NCI-H2171 (cell line): ENCODE data around the gene PPP1R1B.
"Not testable (repeated sequence)": the region's sequence is repeated elsewhere in the genome, so short reads cannot be mapped to it uniquely, and the experiment has no call there.

Experiments used
- DNase-seq: peaks from one replicate; lab custom pipeline; 2025; lab: John Stamatoyannopoulos, UW

The PPP1R1B gene

GRCh38 chr17:39626171-39627046 is at the start of gene PPP1R1B:
Gene PPP1R1B (plus strand): TSS chr17:39626952. CDS start chr17:39627393, 441 bp downstream.
- peak; percentile 26 for DNase-seq

GRCh38 chr17:39578272-39578671 is 48.5 kb upstream of the PPP1R1B start:
- no peak for DNase-seq

- DNase-seq, result no peak
These were observed 47.3 kb upstream of the PPP1R1B start for GRCh38 chr17:39579318-39580081.

- no peak for DNase-seq
These were observed 46.7 kb upstream of the PPP1R1B start for GRCh38 chr17:39580082-39580468.

GRCh38 chr17:39581071-39581758 is 45.5 kb upstream of the PPP1R1B start:
- DNase-seq, result no peak

- no peak for DNase-seq
These were observed 45.0 kb upstream of the PPP1R1B start for GRCh38 chr17:39581759-39582085.

- no peak for DNase-seq
These were observed 44.1 kb upstream of the PPP1R1B start for GRCh38 chr17:39582658-39583057.

GRCh38 chr17:39590180-39590579 is 36.6 kb upstream of the PPP1R1B start:
- DNase-seq, result not testable (repeated sequence)

- DNase-seq, result peak; percentile 57
These were observed 34.5 kb upstream of the PPP1R1B start for GRCh38 chr17:39591958-39592954.

- no peak for DNase-seq
These were observed 33.4 kb upstream of the PPP1R1B start for GRCh38 chr17:39593371-39593770.

GRCh38 chr17:39595294-39595693 is 31.5 kb upstream of the PPP1R1B start:
- DNase-seq, result no peak

- DNase-seq, result no peak
These were observed 30.7 kb upstream of the PPP1R1B start for GRCh38 chr17:39595928-39596510.

- DNase-seq, result peak; percentile 26
These were observed 30.0 kb upstream of the PPP1R1B start for GRCh38 chr17:39596543-39597267.

GRCh38 chr17:39597372-39598046 is 29.2 kb upstream of the PPP1R1B start:
- DNase-seq, result peak; percentile 36

GRCh38 chr17:39598047-39598481 is 28.7 kb upstream of the PPP1R1B start:
- DNase-seq, result no peak

- no peak for DNase-seq
These were observed 28.1 kb upstream of the PPP1R1B start for GRCh38 chr17:39598630-39599003.

- no peak for DNase-seq
These were observed 27.6 kb upstream of the PPP1R1B start for GRCh38 chr17:39599004-39599664.

- no peak for DNase-seq
These were observed 27.0 kb upstream of the PPP1R1B start for GRCh38 chr17:39599665-39600231.
